BLaER1 treated with 17β-estradiol and CSF1 and Interleukin-3, amounts not matched to agents 10 nM and 100 nM (cell line): ENCODE data around the gene PTPRT.
"Not testable (repeated sequence)": the region's sequence is repeated elsewhere in the genome, so short reads cannot be mapped to it uniquely, and the experiment has no call there.

Source experiments
- H3K27ac ChIP-seq, 11 experiments: shearing (Covaris generic); formaldehyde crosslinking; 2 replicates each; pipeline ENCODE4 v1.8.1; 2022
- H3K27me3 ChIP-seq, 11 experiments: shearing (Covaris generic); formaldehyde crosslinking; 2 replicates each; pipeline ENCODE4 v1.8.1; 2022
- H3K36me3 ChIP-seq, 11 experiments: shearing (Covaris generic); formaldehyde crosslinking; 2 replicates each; pipeline ENCODE4 v1.8.1; 2022
- H3K4me1 ChIP-seq, 10 experiments: shearing (Covaris generic); formaldehyde crosslinking; 2 replicates each; pipeline ENCODE4 v1.8.1; 2022
- H3K4me2 ChIP-seq, 11 experiments: shearing (Covaris generic); formaldehyde crosslinking; 2 replicates each; pipeline ENCODE4 v1.8.1; 2022
- H3K4me3 ChIP-seq, 10 experiments: shearing (Covaris generic); formaldehyde crosslinking; 2 replicates each; pipeline ENCODE4 v1.8.1; 2022
- H3K9ac ChIP-seq, 11 experiments: shearing (Covaris generic); formaldehyde crosslinking; 2 replicates each; pipeline ENCODE4 v1.8.1; 2022
- H3K9me3 ChIP-seq, 11 experiments: shearing (Covaris generic); formaldehyde crosslinking; replicated peaks in 1 of 11; 2 replicates each; pipeline ENCODE4 v1.8.1; 2022
- H4K20me1 ChIP-seq, 11 experiments: shearing (Covaris generic); formaldehyde crosslinking; 2 replicates each; pipeline ENCODE4 v1.8.1; 2022
- Cebpa-rat ChIP-seq, 11 experiments: shearing (Covaris generic); IDR thresholded peaks; 2 replicates each; pipeline ENCODE4 v1.8.1; 2022

Gene PTPRT

DNA sequence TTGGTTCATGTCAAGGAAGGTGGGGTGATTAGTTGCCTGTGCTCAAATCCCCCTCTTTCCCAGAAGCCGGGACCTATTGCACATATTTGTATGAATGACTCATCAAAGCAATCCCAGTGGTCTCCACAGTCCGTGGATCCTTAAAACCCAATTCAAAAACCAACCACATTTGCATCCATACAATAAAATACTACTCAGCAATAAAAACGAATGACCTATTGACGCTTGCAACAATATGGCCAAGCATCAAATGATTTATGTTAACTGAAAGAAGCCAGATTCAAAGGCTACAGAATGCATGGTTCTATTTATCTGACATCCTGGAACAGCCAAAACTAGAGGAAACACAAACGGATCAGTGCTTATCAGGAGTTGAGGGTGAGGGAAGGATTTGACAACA lies 275.4 kb downstream of the PTPRT start:
- H3K36me3 ChIP-seq, result no peaks in the 10 kb centered on the region
- H3K27ac ChIP-seq, result no peak overlapping the region
- TF ChIP-seq Cebpa-rat (IDR thresholded peaks at IDR 0.05), result no peak
- no peaks in the 10 kb centered on the region for H3K27me3 ChIP-seq
- H3K9ac ChIP-seq, result no peak overlapping the region
- no peaks in the 10 kb centered on the region for H3K4me1 ChIP-seq
- H3K4me2 ChIP-seq, result no peak overlapping the region
- H3K9me3 ChIP-seq, result peaks cover 0 to 7% (median 0%) of the 10 kb centered on the region in 11 experiments; a peak in 3 of 22 replicates
- H3K4me3 ChIP-seq, result no peak overlapping the region
- no peaks in the 10 kb centered on the region for H4K20me1 ChIP-seq

DNA sequence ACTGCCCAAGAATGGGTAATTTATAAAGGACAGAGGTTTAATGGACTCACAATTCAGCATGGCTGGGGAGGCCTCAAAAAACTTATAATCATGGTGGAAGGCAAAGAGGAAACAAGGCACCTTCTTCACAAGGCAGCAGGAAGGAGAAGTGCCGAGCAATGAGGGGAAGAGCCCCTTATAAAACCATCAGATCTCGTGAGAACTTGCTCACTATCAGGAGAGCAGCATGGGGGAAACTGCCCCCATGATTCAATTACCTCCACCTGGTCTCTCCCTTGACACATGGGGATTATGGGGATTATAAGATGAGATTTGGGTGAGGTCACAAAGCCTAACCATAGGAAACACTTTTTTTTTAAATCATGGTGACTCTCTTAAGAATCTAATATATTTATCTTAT lies 278.9 kb downstream of the PTPRT start:
- not testable (repeated sequence) for H3K36me3 ChIP-seq, H3K27ac ChIP-seq, H4K20me1 ChIP-seq, H3K4me2 ChIP-seq, H3K27me3 ChIP-seq, H3K9me3 ChIP-seq, H3K4me3 ChIP-seq, H3K9ac ChIP-seq
- H3K4me1 ChIP-seq, result peaks cover 0 to 11% (median 0%) of the 10 kb centered on the region in 10 experiments; a peak in 3 of 20 replicates

DNA sequence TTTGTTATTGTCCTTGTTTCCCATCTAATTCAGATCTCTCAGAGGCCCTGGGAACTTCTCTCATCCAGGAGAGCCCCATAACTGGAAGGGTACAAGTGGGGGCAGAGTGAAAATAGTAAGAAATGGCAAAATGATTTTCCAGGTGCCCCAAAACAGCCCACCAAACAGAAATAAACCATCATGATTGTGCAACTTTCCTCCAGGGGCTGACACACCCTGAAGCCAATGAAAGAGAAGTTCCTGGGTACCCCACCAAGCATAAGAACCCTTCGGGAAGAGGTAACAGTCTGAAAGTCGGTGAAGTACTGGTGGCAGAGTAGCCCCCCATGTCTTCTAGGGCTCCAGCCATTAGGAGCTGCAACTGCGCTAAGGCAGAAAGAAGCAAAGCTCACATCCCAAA lies 282.0 kb downstream of the PTPRT start:
- H3K4me1 ChIP-seq, result peaks cover 0 to 11% (median 2%) of the 10 kb centered on the region in 10 experiments; a peak in 4 of 20 replicates
- TF ChIP-seq Cebpa-rat (IDR thresholded peaks at IDR 0.05), result peak in 2 of 11 experiments; percentile 35 to 51; a peak in 2 of 22 replicates
- no peak overlapping the region for H3K4me3 ChIP-seq
- peaks cover 0 to 7% (median 0%) of the 10 kb centered on the region in 11 experiments; a peak in 1 of 22 replicates for H3K9me3 ChIP-seq
- H3K27me3 ChIP-seq, result no peaks in the 10 kb centered on the region
- H3K9ac ChIP-seq, result no peak overlapping the region
- no peaks in the 10 kb centered on the region for H3K36me3 ChIP-seq
- H4K20me1 ChIP-seq, result no peaks in the 10 kb centered on the region
- no peak overlapping the region for H3K27ac ChIP-seq
- no peak overlapping the region for H3K4me2 ChIP-seq

DNA sequence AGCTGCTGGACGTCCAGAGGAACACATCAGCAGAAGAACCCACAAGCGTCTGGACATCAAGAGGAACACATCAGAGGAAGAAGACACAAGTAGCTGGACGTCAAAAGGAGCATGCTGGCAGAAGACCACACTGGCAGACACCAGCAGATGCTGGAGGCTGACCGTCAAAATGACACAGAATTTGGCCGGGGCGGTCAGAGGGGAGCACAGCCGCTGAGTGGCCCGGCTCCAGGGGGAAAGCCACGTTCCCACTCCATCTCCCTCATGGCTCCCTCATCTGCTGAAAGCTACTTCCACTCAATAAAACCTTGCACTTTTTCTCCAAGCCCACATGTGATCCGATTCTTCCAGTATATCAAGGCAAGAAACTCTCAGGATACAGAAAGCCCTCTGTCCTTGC lies 283.6 kb downstream of the PTPRT start:
- no peak overlapping the region for H3K4me3 ChIP-seq
- H3K27me3 ChIP-seq, result no peaks in the 10 kb centered on the region
- no peak for TF ChIP-seq Cebpa-rat (IDR thresholded peaks at IDR 0.05)
- no peak overlapping the region for H3K4me2 ChIP-seq
- H3K4me1 ChIP-seq, result peaks cover 0 to 20% (median 5%) of the 10 kb centered on the region in 10 experiments; a peak in 6 of 20 replicates
- peaks cover 0 to 7% (median 0%) of the 10 kb centered on the region in 11 experiments; a peak in 1 of 22 replicates for H3K9me3 ChIP-seq
- no peak overlapping the region for H3K9ac ChIP-seq
- H3K27ac ChIP-seq, result no peak overlapping the region
- no peaks in the 10 kb centered on the region for H3K36me3 ChIP-seq
- H4K20me1 ChIP-seq, result no peaks in the 10 kb centered on the region

DNA sequence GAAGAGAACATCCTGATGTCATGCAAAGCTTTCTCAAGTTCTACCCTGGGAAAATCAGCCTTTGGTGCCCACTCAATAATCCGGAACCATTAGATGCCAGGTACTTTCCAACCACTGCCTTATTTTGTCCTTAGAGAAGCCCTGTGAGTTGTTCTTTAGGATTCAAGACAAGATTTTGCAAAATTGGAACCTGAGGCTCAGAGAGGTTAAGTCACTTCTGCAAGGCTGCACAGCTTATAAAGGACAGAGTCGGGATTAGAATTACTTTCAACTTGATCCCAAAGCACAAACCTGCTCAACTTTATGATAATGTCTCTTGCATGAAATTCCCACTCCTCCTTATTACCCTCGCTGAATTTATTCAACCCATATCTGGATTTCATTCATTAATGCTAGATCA lies 287.2 kb downstream of the PTPRT start:
- Histone ChIP-seq H3K27me3 (no peaks in the 10 kb centered on the region), H3K9ac (no peak overlapping the region), H3K36me3 (no peaks in the 10 kb centered on the region), H3K9me3 (no peaks in the 10 kb centered on the region), H3K4me3 (no peak overlapping the region), H3K4me1 (peaks cover 0 to 20% (median 2%) of the 10 kb centered on the region in 10 experiments; a peak in 6 of 20 replicates), H4K20me1 (no peaks in the 10 kb centered on the region), H3K4me2 (peak overlapping the region in 2 of 11 experiments; percentile 20 to 28; a peak in 2 of 22 replicates), H3K27ac (no peak overlapping the region)
- TF ChIP-seq Cebpa-rat (IDR thresholded peaks at IDR 0.05), result no peak

DNA sequence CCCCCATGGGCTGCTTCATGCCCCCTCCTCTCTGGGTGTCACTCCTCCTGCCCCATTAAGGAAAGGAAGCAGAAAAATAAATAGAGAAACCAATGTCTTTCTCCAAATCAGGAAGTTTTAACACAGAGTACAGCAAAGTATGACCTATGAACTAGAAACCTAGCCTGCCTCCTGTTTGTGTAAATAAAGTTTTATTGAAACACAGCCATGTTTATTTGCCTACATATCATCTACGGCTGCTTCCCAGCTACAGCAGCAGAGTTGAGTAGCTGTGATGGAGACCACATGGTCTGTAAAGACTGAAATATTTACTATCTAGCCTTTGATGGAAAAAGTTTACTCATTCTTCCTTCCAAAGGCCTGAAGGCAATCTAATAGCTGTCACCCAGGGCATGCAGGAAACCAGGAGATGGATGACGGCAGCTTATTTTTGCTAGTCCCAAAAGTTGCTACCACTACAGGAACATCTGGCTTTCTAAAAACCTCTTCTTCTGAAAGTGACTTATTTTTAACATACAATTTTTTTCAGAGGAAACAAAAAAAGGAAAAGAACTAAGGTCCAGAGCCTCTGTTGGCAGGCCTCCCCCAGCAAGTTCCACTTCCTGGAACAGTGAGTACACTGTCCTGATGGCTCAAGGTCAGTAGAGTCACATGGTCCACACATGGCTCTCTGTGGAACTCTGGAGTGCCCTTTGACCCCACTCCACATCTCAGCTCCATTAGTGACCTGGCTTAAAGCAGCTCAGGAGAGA lies 287.8 kb downstream of the PTPRT start:
- H3K36me3 ChIP-seq, result no peaks in the 10 kb centered on the region
- no peak for TF ChIP-seq Cebpa-rat (IDR thresholded peaks at IDR 0.05)
- no peaks in the 10 kb centered on the region for H3K9me3 ChIP-seq
- no peaks in the 10 kb centered on the region for H4K20me1 ChIP-seq
- H3K4me1 ChIP-seq, result peaks cover 0 to 16% (median 0%) of the 10 kb centered on the region in 10 experiments; a peak in 5 of 20 replicates
- H3K4me2 ChIP-seq, result peak overlapping the region in 3 of 11 experiments; percentile 13 to 28 (median 20); a peak in 3 of 22 replicates
- no peaks in the 10 kb centered on the region for H3K27me3 ChIP-seq
- no peak overlapping the region for H3K4me3 ChIP-seq
- peak overlapping the region in 1 of 11 experiments; percentile 16; a peak in 1 of 22 replicates for H3K27ac ChIP-seq
- no peak overlapping the region for H3K9ac ChIP-seq

DNA sequence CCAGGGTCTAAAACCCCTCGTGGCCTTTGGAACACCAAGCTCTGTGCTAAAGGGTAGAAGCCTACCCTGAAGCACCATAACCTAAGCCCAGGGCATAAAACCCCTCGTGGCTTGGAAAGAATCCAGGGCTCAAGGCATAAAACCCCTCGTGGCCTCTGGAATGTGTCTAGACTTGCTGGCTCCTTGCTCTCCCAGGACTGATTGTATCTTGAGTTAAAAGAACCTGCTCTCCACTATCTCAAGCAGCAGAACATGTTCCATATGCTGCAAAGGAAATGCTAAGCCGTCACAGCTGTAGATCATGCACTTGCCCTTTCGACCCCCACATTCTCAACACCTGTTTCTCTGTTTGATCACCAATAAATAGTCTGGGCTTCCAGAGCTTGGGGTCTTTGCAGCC lies 288.9 kb downstream of the PTPRT start:
- H3K27me3 ChIP-seq, H3K9ac ChIP-seq, H3K4me3 ChIP-seq, H3K9me3 ChIP-seq, H4K20me1 ChIP-seq, H3K27ac ChIP-seq, H3K4me2 ChIP-seq, H3K36me3 ChIP-seq: not testable (repeated sequence)
- H3K4me1 ChIP-seq, result peaks cover 0 to 16% (median 0%) of the 10 kb centered on the region in 10 experiments; a peak in 4 of 20 replicates

DNA sequence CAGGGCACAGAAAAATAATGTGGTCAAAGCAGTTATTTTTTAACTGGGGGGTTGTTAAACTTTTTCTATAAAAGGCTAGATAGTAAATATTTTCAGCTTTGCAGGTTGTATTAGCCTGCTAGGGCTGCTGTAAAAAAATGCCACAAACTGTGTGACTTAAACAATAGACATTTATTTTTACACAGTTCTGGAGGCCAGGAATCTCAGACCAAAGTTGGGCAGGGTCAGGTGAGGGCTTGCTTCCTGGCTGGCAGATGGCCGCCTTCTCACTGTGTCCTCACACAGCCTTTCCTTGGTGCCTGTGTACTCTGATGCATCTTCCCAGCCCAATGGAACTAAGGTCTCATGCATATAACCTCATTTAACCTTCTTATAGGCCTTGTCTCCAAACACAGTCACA lies 294.7 kb downstream of the PTPRT start:
- TF ChIP-seq Cebpa-rat (IDR thresholded peaks at IDR 0.05), result no peak
- Histone ChIP-seq H3K4me1 (no peaks in the 10 kb centered on the region), H3K4me3 (no peak overlapping the region), H4K20me1 (no peaks in the 10 kb centered on the region), H3K27ac (no peak overlapping the region), H3K9ac (no peak overlapping the region), H3K36me3 (no peaks in the 10 kb centered on the region), H3K4me2 (no peak overlapping the region), H3K9me3 (peaks cover 0 to 16% (median 8%) of the 10 kb centered on the region in 11 experiments; a peak in 8 of 22 replicates), H3K27me3 (no peaks in the 10 kb centered on the region)

DNA sequence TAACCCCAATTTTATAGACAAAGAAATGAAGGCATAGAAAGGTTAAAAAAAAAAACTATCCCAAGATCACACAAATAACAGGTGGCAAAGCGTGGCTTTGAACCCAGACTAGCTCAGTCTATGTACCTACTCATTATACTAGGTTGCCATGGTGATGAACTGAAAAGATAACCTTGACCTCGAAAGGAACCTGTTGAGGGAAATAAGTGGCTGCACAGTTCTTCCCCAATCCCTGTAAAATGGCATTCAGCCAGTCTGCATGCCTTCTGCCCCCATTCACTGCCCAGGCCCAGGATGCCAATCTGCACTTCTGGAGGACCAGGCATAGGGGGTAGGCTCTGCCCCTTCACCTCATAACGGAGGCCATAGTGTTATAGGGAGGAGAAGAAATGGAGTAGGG lies 295.2 kb downstream of the PTPRT start:
- Histone ChIP-seq H3K36me3 (no peaks in the 10 kb centered on the region), H3K4me2 (no peak overlapping the region), H3K27me3 (no peaks in the 10 kb centered on the region), H3K9me3 (peaks cover 0 to 16% (median 8%) of the 10 kb centered on the region in 11 experiments; a peak in 8 of 22 replicates), H3K27ac (no peak overlapping the region), H3K4me3 (no peak overlapping the region), H4K20me1 (no peaks in the 10 kb centered on the region), H3K9ac (no peak overlapping the region), H3K4me1 (no peaks in the 10 kb centered on the region)
- no peak for TF ChIP-seq Cebpa-rat (IDR thresholded peaks at IDR 0.05)

DNA sequence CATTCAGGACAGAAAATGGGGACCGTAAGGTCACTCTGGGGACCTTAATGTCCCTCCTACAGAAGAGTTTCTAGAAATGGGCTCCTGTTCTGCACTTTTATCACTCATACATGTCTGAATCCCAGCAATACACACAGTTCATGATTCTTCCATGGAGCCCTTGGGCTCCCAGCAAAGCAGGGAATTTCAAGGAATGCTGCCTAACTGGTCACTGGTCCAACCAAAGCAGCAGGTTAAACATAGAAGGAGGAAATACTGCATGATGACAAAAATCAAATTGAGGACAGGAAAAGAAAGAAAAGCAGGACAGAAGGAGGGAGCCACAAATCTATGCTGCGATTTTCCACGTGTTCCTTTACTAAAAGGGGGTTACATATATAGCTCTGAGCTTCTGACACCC lies 300.2 kb downstream of the PTPRT start:
- Histone ChIP-seq H3K4me1 (no peaks in the 10 kb centered on the region), H3K9ac (no peak overlapping the region), H3K27me3 (no peaks in the 10 kb centered on the region), H3K4me2 (no peak overlapping the region), H3K9me3 (peaks cover 0 to 16% (median 8%) of the 10 kb centered on the region in 11 experiments; a peak in 8 of 22 replicates), H3K4me3 (no peak overlapping the region), H4K20me1 (no peaks in the 10 kb centered on the region), H3K27ac (no peak overlapping the region), H3K36me3 (no peaks in the 10 kb centered on the region)
- no peak for TF ChIP-seq Cebpa-rat (IDR thresholded peaks at IDR 0.05)
